Measurements from ENCODE around the gene TOX2.

DNA sequence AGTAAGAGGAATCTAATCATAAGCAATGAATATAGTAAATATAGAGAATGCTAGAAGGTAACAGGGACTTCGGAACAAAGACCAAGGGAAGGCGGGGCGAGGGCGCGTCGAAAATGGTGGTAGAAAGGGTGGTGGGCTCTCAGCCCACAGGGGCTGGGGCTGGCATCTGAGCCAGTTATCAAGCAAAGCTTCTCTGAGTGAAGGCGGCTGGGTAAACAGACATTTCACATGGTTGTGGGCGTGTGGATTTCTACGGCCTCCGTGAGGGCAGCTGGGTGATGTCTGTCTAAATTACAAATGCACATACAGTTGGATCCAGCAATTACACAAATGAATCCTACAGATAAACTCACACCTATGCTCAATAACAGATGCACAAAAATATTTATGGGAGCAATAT lies 56.6 kb downstream of the TOX2 start:
- TF ChIP-seq CTCF (conservative IDR thresholded peaks at IDR 0.05; ENCODE audit: low read depth, low read length): no peak
- TF ChIP-seq EZH2 (IDR thresholded peaks at IDR 0.05; ENCODE audit: borderline replicate concordance, low read depth, low read length, poor library complexity, severe bottlenecking): no peak

Measured in A673 (cell line).